Iris pigment epithelial cell (primary cell): ENCODE results near the gene IGF2BP1.
A peak's percentile ranks its signal among the peaks of the same experiment; 100 is the strongest.
"Not testable (repeated sequence)": the region's sequence is repeated elsewhere in the genome, so short reads cannot be mapped to it uniquely, and the experiment has no call there.

ENCODE experiments used
- DNase-seq: peaks from one replicate; pipeline ENCODE4 v3.0.0-alpha.2; 2011; ENCODE audit warnings: low read depth

Gene IGF2BP1

DNA sequence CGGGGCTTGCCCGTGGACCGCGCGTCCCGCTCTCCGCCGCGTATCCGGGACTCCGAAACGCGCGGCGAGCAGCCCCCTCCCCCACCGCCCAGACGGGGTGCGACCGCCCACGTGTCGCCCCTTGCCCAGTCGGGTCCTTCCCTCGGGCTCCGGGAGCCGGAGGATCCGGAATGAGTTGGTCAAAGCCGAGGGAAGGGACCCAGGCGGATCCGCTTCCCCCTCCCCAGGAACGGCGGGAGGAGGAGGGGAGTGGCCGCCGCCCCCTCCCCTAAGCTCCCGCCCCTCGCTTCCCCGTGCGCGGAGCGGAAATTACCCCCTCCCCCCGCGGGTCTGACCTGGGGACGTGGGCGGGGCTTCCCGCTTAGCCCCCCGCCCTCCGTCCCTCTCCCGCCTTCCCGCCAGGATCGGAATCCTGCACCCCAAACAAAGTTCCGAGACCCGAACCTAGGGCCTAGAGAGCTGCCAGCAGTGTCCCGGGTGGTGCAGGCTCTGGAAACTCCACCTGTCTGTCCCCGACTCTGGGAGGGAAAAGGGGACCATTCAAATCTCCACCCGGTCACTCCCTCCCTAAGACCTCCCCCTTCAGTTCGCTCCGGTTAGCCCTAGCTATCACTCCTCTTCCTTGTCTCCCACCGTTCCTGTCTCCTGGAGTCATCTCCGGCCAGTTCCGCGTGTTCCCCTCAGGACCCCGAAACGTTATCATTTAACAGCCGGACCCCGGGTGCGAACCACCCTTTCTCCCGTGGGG is 1.0 kb upstream of the IGF2BP1 start:
- DNase-seq, result no peak

DNA sequence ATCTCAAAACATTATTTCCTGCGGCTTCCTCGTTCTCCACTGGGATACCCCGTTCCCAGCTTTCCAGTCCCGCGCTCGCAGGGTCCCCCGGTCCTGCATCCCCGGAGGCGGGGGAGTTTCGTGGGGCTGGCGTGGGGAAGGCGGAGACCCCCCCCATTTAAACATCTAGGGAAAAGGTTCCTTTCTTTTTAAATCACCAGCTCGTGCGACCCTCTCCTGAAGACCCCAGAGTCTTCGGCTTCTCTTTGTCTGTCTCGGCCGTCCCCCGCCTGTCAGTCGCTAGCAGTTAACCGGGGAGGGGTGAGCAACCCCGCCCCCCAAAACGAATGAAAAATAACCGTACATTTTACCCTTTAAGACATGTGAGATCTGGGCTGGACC is 473 bp upstream of the IGF2BP1 start:
- DNase-seq, result no peak

GRCh38 chr17:48997827-48998586 is 822 bp downstream of the IGF2BP1 start:
- no peak for DNase-seq

DNA sequence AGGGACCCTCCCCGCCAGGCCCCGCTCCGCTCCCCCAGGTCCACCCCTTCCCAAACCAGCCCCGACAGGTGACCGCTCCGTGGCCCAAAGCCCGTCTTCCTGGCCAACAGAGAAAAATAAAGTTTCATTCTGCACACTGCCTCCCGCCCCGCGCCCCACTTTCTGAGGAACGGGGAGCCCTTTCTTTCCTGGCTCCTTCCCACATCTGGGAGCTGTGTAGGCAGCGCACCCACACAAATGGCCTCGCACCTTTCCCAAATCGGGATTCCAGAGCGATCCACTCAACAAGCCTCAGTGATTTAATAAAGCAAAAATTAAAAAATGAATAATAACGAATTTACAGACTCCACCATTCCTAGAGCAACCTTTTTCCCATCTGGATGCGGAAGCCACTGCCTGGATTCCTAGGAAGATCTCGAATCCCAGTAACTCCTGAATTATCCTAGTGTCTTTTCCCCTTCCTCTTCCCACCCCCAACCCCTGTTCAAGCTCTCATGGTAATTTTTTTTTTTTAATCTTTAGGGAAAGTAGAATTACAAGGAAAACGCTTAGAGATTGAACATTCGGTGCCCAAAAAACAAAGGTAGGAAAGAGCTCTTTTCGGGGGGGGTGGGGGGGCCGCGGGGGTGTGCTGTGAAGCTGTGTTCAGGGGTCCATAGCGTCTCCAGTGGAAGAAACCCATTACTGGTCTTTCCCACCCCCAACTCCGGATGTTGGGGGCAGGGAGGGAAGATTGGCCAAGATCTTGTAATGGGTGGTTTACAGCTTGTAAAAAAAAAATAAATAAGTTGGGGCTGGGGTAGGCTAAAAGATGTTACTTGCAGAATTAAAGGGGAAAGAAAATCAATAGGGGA is 1.6 kb downstream of the IGF2BP1 start:
- peak; percentile 66 for DNase-seq

GRCh38 chr17:49000943-49001342 is 3.8 kb downstream of the IGF2BP1 start:
- peak; percentile 73 for DNase-seq

GRCh38 chr17:49001671-49002070 is 4.5 kb downstream of the IGF2BP1 start:
- DNase-seq, result no peak

DNA sequence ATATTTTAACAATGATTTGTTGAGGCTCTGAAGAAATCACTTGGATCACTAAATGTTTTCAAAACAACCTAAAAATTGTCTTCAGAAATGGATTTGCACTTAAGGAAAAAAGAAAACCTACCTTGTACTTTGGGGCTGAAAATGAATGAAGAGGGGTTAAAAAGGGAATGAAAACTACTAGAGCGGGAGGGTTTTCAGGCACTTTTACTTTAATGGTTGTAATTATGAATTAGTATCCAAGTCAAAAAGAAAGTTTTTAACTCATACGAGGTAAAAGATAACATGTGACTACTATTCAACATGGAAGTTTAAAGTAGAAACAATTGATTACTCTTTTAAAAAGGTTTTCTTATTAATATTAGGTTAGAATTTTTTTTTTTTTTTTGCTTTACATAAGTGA is 5.1 kb downstream of the IGF2BP1 start:
- DNase-seq, result no peak

DNA sequence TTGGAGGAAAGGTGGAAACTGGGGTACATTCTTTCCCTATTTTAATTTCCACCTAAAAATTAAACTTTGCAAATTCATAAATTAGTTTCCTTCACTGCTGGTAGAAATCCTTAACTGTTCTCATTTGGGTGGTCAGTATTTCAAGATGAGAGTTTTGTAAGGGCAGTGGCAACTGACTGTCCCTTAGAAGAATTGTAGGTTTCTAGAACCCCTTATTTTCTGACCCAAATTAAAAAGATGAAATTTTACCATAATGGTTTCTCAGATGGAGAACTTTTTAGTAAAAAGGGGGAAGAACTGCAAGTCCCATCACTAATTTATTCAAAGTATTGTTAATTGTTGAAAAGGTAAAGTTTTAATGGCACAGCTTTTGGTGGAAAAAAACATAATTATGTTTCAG is 5.6 kb downstream of the IGF2BP1 start:
- no peak for DNase-seq

DNA sequence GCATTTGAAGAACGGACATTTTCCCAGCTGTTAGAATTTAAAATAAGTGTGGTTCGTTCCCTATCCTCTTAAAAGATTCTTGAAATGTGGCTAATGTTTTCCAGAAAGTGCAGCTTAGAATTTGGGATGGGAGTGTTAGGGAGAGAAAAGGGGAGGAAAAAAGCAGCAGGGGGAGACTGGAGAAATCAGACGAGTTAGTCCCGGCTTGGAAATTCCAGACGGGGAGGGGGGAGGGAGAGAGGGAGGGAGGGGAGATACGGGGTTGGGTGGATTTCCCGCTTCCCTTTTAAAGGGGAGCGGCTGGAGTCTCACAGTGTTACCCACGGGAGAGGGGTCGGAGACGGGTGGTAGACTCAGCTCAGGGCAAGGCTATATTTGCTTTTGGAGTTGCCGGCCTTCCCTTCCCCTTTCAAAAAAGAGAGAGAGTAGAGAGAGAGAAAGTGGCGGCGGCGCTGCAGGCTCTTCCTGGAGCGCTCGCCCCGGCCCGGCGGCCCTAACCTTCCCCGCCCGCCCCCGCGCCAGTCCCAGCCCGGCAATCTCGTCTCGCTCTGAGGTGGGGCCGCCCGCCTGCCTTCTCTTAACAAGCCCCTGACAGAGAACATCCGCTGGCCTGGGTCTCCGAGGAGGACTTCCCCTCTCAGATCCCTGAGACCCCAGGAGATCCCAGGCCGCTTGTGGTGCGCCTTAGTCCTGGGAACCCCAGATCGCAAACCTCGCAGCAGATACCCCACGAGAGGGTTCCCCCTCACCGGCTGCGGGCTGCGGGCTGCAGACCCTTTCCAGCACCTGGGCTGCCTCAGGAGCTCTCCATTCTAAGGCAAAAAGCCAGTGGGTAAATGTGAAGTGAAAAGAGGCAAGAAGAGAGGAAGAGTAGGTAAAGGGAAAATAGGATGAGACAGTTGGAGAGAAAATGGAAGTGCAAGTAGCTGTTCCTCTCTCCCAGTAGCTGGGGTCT is 6.6 kb downstream of the IGF2BP1 start:
- peak; percentile 52 for DNase-seq

GRCh38 chr17:49005140-49005539 is 8.0 kb downstream of the IGF2BP1 start:
- DNase-seq, result no peak

GRCh38 chr17:49008908-49009307 is 11.7 kb downstream of the IGF2BP1 start:
- DNase-seq, result not testable (repeated sequence)

DNA sequence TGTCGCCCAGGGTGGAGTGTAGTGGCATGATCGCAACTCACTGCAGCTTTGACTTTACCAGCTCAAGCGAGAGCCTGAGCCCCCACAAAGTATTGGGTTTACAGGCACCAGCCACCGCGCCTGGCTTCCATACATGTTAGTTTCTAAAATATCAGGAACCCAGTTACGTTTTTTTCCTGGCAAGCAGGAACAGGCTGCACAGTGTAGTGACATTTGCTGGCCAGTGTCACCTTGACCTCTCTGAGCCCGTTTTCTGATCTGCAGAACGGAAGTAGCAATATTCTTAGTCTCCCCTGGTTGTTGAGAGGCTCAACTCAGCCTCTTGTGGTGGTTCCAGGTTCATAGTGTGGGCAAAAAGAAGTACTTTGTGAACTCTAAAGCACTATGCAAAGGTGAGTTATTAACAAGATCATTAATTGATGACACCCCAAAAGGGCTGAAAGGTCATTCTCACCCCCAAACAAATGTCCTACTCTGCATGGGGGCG is 15.6 kb downstream of the IGF2BP1 start:
- no peak for DNase-seq

- DNase-seq, result no peak
These were observed 16.4 kb downstream of the IGF2BP1 start for GRCh38 chr17:49013311-49014213.

- DNase-seq, result no peak
These were observed 18.2 kb downstream of the IGF2BP1 start for GRCh38 chr17:49015179-49015923.

- no peak for DNase-seq
These were observed 19.0 kb downstream of the IGF2BP1 start for GRCh38 chr17:49015924-49016774.

- DNase-seq, result peak; percentile 62
These were observed 19.7 kb downstream of the IGF2BP1 start for GRCh38 chr17:49016775-49017463.

- no peak for DNase-seq
These were observed 21.0 kb downstream of the IGF2BP1 start for GRCh38 chr17:49018116-49018612.

- DNase-seq, result no peak
These were observed 21.6 kb downstream of the IGF2BP1 start for GRCh38 chr17:49018748-49019147.
